ENCODE data around the gene PTPRT. TPM values are rescaled to one million over a fixed set of nuclear protein-coding genes. Genes with fewer than 3 reads are reported as not detected.
"Not testable (repeated sequence)": the region's sequence is repeated elsewhere in the genome, so short reads cannot be mapped to it uniquely, and the experiment has no call there.

PTPRT gene
- total RNA-seq, 1 donor = 0.72 TPM

GRCh38 chr20:43178080-43178479 lies 11.6 kb downstream of the PTPRT start:
- no peak for TF ChIP-seq CTCF (IDR thresholded peaks at IDR 0.05; ENCODE audit: insufficient read depth, low read length)
- no peak overlapping the region for H3K4me3 ChIP-seq (ENCODE audit: low read depth, low read length)
- DNase-seq (ENCODE audit: low read depth) = no peak

- no peak overlapping the region for H3K4me3 ChIP-seq (ENCODE audit: low read depth, low read length)
- no peak for DNase-seq (ENCODE audit: low read depth)
- no peak for TF ChIP-seq CTCF (IDR thresholded peaks at IDR 0.05; ENCODE audit: insufficient read depth, low read length)
Measured at GRCh38 chr20:43176726-43177125, 13.0 kb downstream of the PTPRT start.

GRCh38 chr20:43171930-43172329 lies 17.8 kb downstream of the PTPRT start:
- TF ChIP-seq CTCF (IDR thresholded peaks at IDR 0.05; ENCODE audit: insufficient read depth, low read length) = no peak
- no peak for DNase-seq (ENCODE audit: low read depth)
- H3K4me3 ChIP-seq (ENCODE audit: low read depth, low read length) = no peak overlapping the region

- TF ChIP-seq CTCF (IDR thresholded peaks at IDR 0.05; ENCODE audit: insufficient read depth, low read length) = no peak
- DNase-seq (ENCODE audit: low read depth) = no peak
- H3K4me3 ChIP-seq (ENCODE audit: low read depth, low read length) = no peak overlapping the region
Measured at GRCh38 chr20:43170771-43171170, 18.9 kb downstream of the PTPRT start.

- no peak overlapping the region for H3K4me3 ChIP-seq (ENCODE audit: low read depth, low read length)
- DNase-seq (ENCODE audit: low read depth) = no peak
- TF ChIP-seq CTCF (IDR thresholded peaks at IDR 0.05; ENCODE audit: insufficient read depth, low read length) = no peak
Measured at GRCh38 chr20:43167615-43168014, 22.1 kb downstream of the PTPRT start.

- DNase-seq (ENCODE audit: low read depth) = no peak
- H3K4me3 ChIP-seq (ENCODE audit: low read depth, low read length) = no peak overlapping the region
- TF ChIP-seq CTCF (IDR thresholded peaks at IDR 0.05; ENCODE audit: insufficient read depth, low read length) = no peak
Measured at GRCh38 chr20:43167021-43167420, 22.7 kb downstream of the PTPRT start.

- H3K4me3 ChIP-seq (ENCODE audit: low read depth, low read length) = no peak overlapping the region
- no peak for TF ChIP-seq CTCF (IDR thresholded peaks at IDR 0.05; ENCODE audit: insufficient read depth, low read length)
- DNase-seq (ENCODE audit: low read depth) = no peak
Measured at GRCh38 chr20:43165611-43166010, 24.1 kb downstream of the PTPRT start.

- H3K4me3 ChIP-seq (ENCODE audit: low read depth, low read length); DNase-seq (ENCODE audit: low read depth): not testable (repeated sequence)
Measured at GRCh38 chr20:43164736-43165135, 25.0 kb downstream of the PTPRT start.
